Activated naive CD8-positive, alpha-beta T cell treated with anti-CD3 and anti-CD28 coated beads, Interleukin-2, amount 10 ng/mL, durations not matched to agents 7 days and 5 days (primary cell): ENCODE results near the gene KDM1B. TPM values are rescaled to one million over a fixed set of nuclear protein-coding genes. Genes with fewer than 3 reads are reported as not detected.
"Not testable (repeated sequence)": the region's sequence is repeated elsewhere in the genome, so short reads cannot be mapped to it uniquely, and the experiment has no call there.

Experiments used
- ATAC-seq: fragments of 150-1000 bp; cut with Tn5 transposase; one replicate; pipeline ENCODE4 v1.10.0; 2021; ENCODE audit warnings: low read depth, moderate library complexity
- POLR2A ChIA-PET: fragments of 350-600 bp; sonication (Branson Sonifier 250); formaldehyde crosslinking; loops from one replicate; lab custom pipeline; 2021; ENCODE audit warnings: antibody characterized with exemption; lab: Charles Lee
- DNase-seq: peaks from one replicate; pipeline ENCODE4 v3.0.0; 2021
- H3K27ac Mint-ChIP-seq: one replicate; pipeline ENCODE4 v1.8.0; 2022; ENCODE audit warnings: mild to moderate bottlenecking, mixed read lengths
- H3K27me3 Mint-ChIP-seq: one replicate; pipeline ENCODE4 v1.8.0; 2022; ENCODE audit warnings: mild to moderate bottlenecking, moderate library complexity, mixed read lengths
- H3K36me3 Mint-ChIP-seq: one replicate; pipeline ENCODE4 v1.8.0; 2021; ENCODE audit warnings: mild to moderate bottlenecking, mixed read lengths
- H3K4me1 Mint-ChIP-seq: one replicate; pipeline ENCODE4 v1.8.0; 2021; ENCODE audit warnings: mixed read lengths
- H3K4me3 Mint-ChIP-seq: one replicate; pipeline ENCODE4 v1.8.0; 2022; ENCODE audit warnings: mild to moderate bottlenecking, moderate library complexity, mixed read lengths
- H3K9me3 Mint-ChIP-seq: one replicate; pipeline ENCODE4 v1.8.0; 2021; ENCODE audit warnings: mixed read lengths
- total RNA-seq, 2 experiments: library from RNA; stranded (reverse); gene quantifications; one replicate each; pipeline ENCODE4 v1.2.3, GENCODE V29; 2021

The KDM1B gene
- total RNA-seq, 2 experiments from 2014 or later, result 9.7 to 10.2 TPM

GRCh38 chr6:18161431-18161830 is 6.2 kb downstream of the KDM1B start:
- ATAC-seq, result no peak

GRCh38 chr6:18162401-18162800 is 7.2 kb downstream of the KDM1B start:
- Mint-ChIP-seq H3K27ac (no peak overlapping the region), H3K27me3 (no peaks in the 10 kb centered on the region), H3K4me1 (peaks cover 5% of the 10 kb centered on the region), H3K36me3 (peaks cover 21% of the 10 kb centered on the region), H3K4me3 (no peak overlapping the region), H3K9me3 (no peaks in the 10 kb centered on the region)
- POLR2A ChIA-PET, result no interaction called here
- DNase-seq (no peak), ATAC-seq (no peak)

More at GRCh38 chr6:18161431-18161830, 6.2 kb downstream of the KDM1B start:
- Mint-ChIP-seq H3K36me3 (peaks cover 21% of the 10 kb centered on the region), H3K4me3 (no peak overlapping the region), H3K27ac (no peak overlapping the region), H3K9me3 (no peaks in the 10 kb centered on the region), H3K27me3 (no peaks in the 10 kb centered on the region), H3K4me1 (peaks cover 6% of the 10 kb centered on the region)
- POLR2A ChIA-PET, result no interaction called here
- DNase-seq, result no peak

GRCh38 chr6:18165751-18166150 is 10.5 kb downstream of the KDM1B start:
- Mint-ChIP-seq H3K36me3 (peaks cover 29% of the 10 kb centered on the region), H3K27me3 (no peaks in the 10 kb centered on the region), H3K4me3 (no peak overlapping the region), H3K27ac (no peak overlapping the region), H3K4me1 (peaks cover 5% of the 10 kb centered on the region), H3K9me3 (peaks cover 2% of the 10 kb centered on the region)
- POLR2A ChIA-PET, result no interaction called here
- DNase-seq (no peak), ATAC-seq (no peak)

GRCh38 chr6:18166312-18167036 is 11.3 kb downstream of the KDM1B start:
- Mint-ChIP-seq H3K4me1 (peaks cover 1% of the 10 kb centered on the region), H3K27ac (no peak overlapping the region), H3K27me3 (no peaks in the 10 kb centered on the region), H3K4me3 (no peak overlapping the region), H3K9me3 (peaks cover 2% of the 10 kb centered on the region), H3K36me3 (peaks cover 32% of the 10 kb centered on the region)
- POLR2A ChIA-PET, result no interaction called here
- no peak for DNase-seq
- ATAC-seq, result no peak

- H3K36me3 Mint-ChIP-seq, result peaks cover 20% of the 10 kb centered on the region
- no peaks in the 10 kb centered on the region for H3K4me1 Mint-ChIP-seq
- H3K27ac Mint-ChIP-seq, result no peak overlapping the region
- H3K4me3 Mint-ChIP-seq, result no peak overlapping the region
- no peaks in the 10 kb centered on the region for H3K27me3 Mint-ChIP-seq
- POLR2A ChIA-PET, result no interaction called here
- H3K9me3 Mint-ChIP-seq, result peaks cover 2% of the 10 kb centered on the region
- no peak for DNase-seq
- ATAC-seq, result no peak
These were observed 13.0 kb downstream of the KDM1B start for GRCh38 chr6:18168264-18168663.

- Mint-ChIP-seq H3K4me1 (no peaks in the 10 kb centered on the region), H3K36me3 (peaks cover 49% of the 10 kb centered on the region), H3K27me3 (no peaks in the 10 kb centered on the region), H3K27ac (no peak overlapping the region), H3K9me3 (peaks cover 5% of the 10 kb centered on the region), H3K4me3 (no peak overlapping the region)
- POLR2A ChIA-PET, result no interaction called here
- ATAC-seq, result no peak
- no peak for DNase-seq
These were observed 16.6 kb downstream of the KDM1B start for GRCh38 chr6:18171871-18172270.

GRCh38 chr6:18176198-18176597 is 21.0 kb downstream of the KDM1B start:
- DNase-seq, H3K27ac Mint-ChIP-seq, H3K27me3 Mint-ChIP-seq, H3K4me3 Mint-ChIP-seq, H3K4me1 Mint-ChIP-seq, POLR2A ChIA-PET, H3K9me3 Mint-ChIP-seq, ATAC-seq: not testable (repeated sequence)
- peaks cover 51% of the 10 kb centered on the region for H3K36me3 Mint-ChIP-seq

- POLR2A ChIA-PET, result no interaction called here
- ATAC-seq (no peak), DNase-seq (no peak)
- Mint-ChIP-seq H3K27me3 (no peaks in the 10 kb centered on the region), H3K4me1 (no peaks in the 10 kb centered on the region), H3K9me3 (peaks cover 2% of the 10 kb centered on the region), H3K27ac (no peak overlapping the region), H3K36me3 (peaks cover 47% of the 10 kb centered on the region), H3K4me3 (no peak overlapping the region)
These were observed 22.2 kb downstream of the KDM1B start for GRCh38 chr6:18177286-18177965.

GRCh38 chr6:18178960-18179615 is 23.9 kb downstream of the KDM1B start:
- H3K4me3 Mint-ChIP-seq, result no peak overlapping the region
- H3K9me3 Mint-ChIP-seq, result peaks cover 2% of the 10 kb centered on the region
- no peaks in the 10 kb centered on the region for H3K27me3 Mint-ChIP-seq
- ATAC-seq, result no peak
- peaks cover 43% of the 10 kb centered on the region for H3K36me3 Mint-ChIP-seq
- no peak for DNase-seq
- no peak overlapping the region for H3K27ac Mint-ChIP-seq
- POLR2A ChIA-PET, result no interaction called here
- H3K4me1 Mint-ChIP-seq, result no peaks in the 10 kb centered on the region

GRCh38 chr6:18179770-18180356 is 24.6 kb downstream of the KDM1B start:
- H3K9me3 Mint-ChIP-seq, result peaks cover 2% of the 10 kb centered on the region
- ATAC-seq (no peak), DNase-seq (no peak)
- no peaks in the 10 kb centered on the region for H3K4me1 Mint-ChIP-seq
- no peaks in the 10 kb centered on the region for H3K27me3 Mint-ChIP-seq
- H3K27ac Mint-ChIP-seq, result no peak overlapping the region
- POLR2A ChIA-PET, result interaction anchor here (0.7 kb wide), 1 partner anchor 579 kb away, joined by 4 read pairs; no protein-coding TSS in a partner anchor
- peaks cover 39% of the 10 kb centered on the region for H3K36me3 Mint-ChIP-seq
- H3K4me3 Mint-ChIP-seq, result no peak overlapping the region

GRCh38 chr6:18182568-18182967 is 27.3 kb downstream of the KDM1B start:
- no peaks in the 10 kb centered on the region for H3K9me3 Mint-ChIP-seq
- DNase-seq, result no peak
- POLR2A ChIA-PET, result no interaction called here
- no peaks in the 10 kb centered on the region for H3K4me1 Mint-ChIP-seq
- H3K27ac Mint-ChIP-seq, result no peak overlapping the region
- ATAC-seq, result no peak
- no peaks in the 10 kb centered on the region for H3K27me3 Mint-ChIP-seq
- peaks cover 19% of the 10 kb centered on the region for H3K36me3 Mint-ChIP-seq
- no peak overlapping the region for H3K4me3 Mint-ChIP-seq

GRCh38 chr6:18183766-18184165 is 28.5 kb downstream of the KDM1B start:
- H3K4me3 Mint-ChIP-seq, result no peak overlapping the region
- no peak overlapping the region for H3K27ac Mint-ChIP-seq
- peaks cover 15% of the 10 kb centered on the region for H3K36me3 Mint-ChIP-seq
- DNase-seq (no peak), ATAC-seq (no peak)
- no peaks in the 10 kb centered on the region for H3K4me1 Mint-ChIP-seq
- H3K27me3 Mint-ChIP-seq, result no peaks in the 10 kb centered on the region
- POLR2A ChIA-PET, result interaction anchor here (0.6 kb wide), 1 partner anchor 32 kb away, joined by 3 read pairs; no protein-coding TSS in a partner anchor
- no peaks in the 10 kb centered on the region for H3K9me3 Mint-ChIP-seq

GRCh38 chr6:18185624-18186023 is 30.4 kb downstream of the KDM1B start:
- Mint-ChIP-seq H3K4me1 (no peaks in the 10 kb centered on the region), H3K36me3 (peaks cover 9% of the 10 kb centered on the region), H3K27ac (no peak overlapping the region), H3K4me3 (no peak overlapping the region), H3K9me3 (no peaks in the 10 kb centered on the region), H3K27me3 (no peaks in the 10 kb centered on the region)
- no peak for ATAC-seq
- POLR2A ChIA-PET, result no interaction called here
- no peak for DNase-seq
